GM10266 (cell line): Measurements from ENCODE around the gene ABI3.

ENCODE experiments used
- DNase-seq: peaks from one replicate; pipeline ENCODE4 v3.0.0; 2012; ENCODE audit errors: extremely low spot score
- CTCF ChIP-seq: IDR thresholded peaks from 2 replicates; pipeline ENCODE4 v1.5.1; 2012; ENCODE audit warnings: mild to moderate bottlenecking, low read depth; ENCODE audit not compliant: control insufficient read depth, insufficient read depth; ENCODE audit errors: missing control alignments

Gene ABI3

GRCh38 chr17:49213847-49214246 is 3.3 kb downstream of the ABI3 start:
- TF ChIP-seq CTCF, result no peak
- DNase-seq, result no peak

- no peak for TF ChIP-seq CTCF
- DNase-seq, result peak; percentile 36
Measured at GRCh38 chr17:49214676-49215360, 4.3 kb downstream of the ABI3 start.

DNA sequence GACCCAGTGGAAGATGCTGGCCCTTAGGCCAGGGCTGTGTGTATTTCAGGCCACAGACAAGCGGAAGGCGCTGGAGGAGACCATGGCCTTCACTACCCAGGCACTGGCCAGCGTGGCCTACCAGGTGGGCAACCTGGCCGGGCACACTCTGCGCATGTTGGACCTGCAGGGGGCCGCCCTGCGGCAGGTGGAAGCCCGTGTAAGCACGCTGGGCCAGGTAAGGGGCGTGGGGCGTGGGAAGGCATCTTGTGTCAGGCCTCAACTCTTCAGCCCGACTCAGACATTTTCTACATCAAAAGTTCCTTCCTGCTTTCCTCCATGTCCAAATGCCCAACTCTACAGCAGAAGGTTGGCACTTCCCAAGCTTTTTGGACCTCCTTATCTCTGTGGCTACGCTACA is 6.0 kb downstream of the ABI3 start:
- DNase-seq, result no peak
- no peak for TF ChIP-seq CTCF

- no peak for DNase-seq
- TF ChIP-seq CTCF, result no peak
Measured at GRCh38 chr17:49216953-49217650, 6.6 kb downstream of the ABI3 start.

GRCh38 chr17:49217651-49218413 is 7.3 kb downstream of the ABI3 start:
- no peak for TF ChIP-seq CTCF
- DNase-seq, result peak; percentile 89

- peak; percentile 59 for TF ChIP-seq CTCF
- peak; percentile 76 for DNase-seq
Measured at GRCh38 chr17:49218941-49219913, 8.7 kb downstream of the ABI3 start.
